MM.1S (cell line): ENCODE data around the gene FRG2.

Source experiments
- DNase-seq: peaks from one replicate; pipeline ENCODE4 v3.0.0-alpha.2; 2015
- H2AFZ ChIP-seq: fragments of 300-600 bp; sonication (generic); 2 replicates; pipeline ENCODE4 v1.6.0; 2016; ENCODE audit warnings: antibody characterized with exemption, low read length
- H3F3A ChIP-seq: fragments of 300-600 bp; sonication (generic); 2 replicates; pipeline ENCODE4 v1.6.1; 2016; ENCODE audit warnings: mild to moderate bottlenecking, antibody characterized with exemption, low read length, moderate library complexity, mixed read lengths; ENCODE audit not compliant: insufficient read depth
- H3K27ac ChIP-seq: fragments of 300-600 bp; sonication (generic); 2 replicates; pipeline ENCODE4 v1.5.1; 2016; ENCODE audit warnings: mild to moderate bottlenecking, low read length
- H3K27me3 ChIP-seq: fragments of 300-600 bp; sonication (generic); replicated peaks from 2 replicates; pipeline ENCODE4 v1.6.0; 2016; ENCODE audit warnings: low read length; ENCODE audit not compliant: insufficient read depth
- H3K36me3 ChIP-seq: fragments of 300-600 bp; sonication (generic); replicated peaks from 2 replicates; pipeline ENCODE4 v1.6.1; 2016; ENCODE audit warnings: mild to moderate bottlenecking, low read length, mixed read lengths; ENCODE audit not compliant: insufficient read depth
- H3K4me1 ChIP-seq: fragments of 300-600 bp; sonication (generic); 2 replicates; pipeline ENCODE4 v1.6.1; 2016; ENCODE audit warnings: low read length, mixed read lengths
- H3K4me2 ChIP-seq: fragments of 300-600 bp; sonication (generic); 2 replicates; pipeline ENCODE4 v1.6.0; 2016; ENCODE audit warnings: low read depth, low read length
- H3K4me3 ChIP-seq: fragments of 300-600 bp; sonication (generic); 2 replicates; pipeline ENCODE4 v1.5.1; 2016; ENCODE audit warnings: low read length, mixed read lengths
- H3K79me2 ChIP-seq: fragments of 300-600 bp; sonication (generic); 2 replicates; pipeline ENCODE4 v1.6.1; 2016; ENCODE audit warnings: mixed run types, low read length, mixed read lengths
- H3K9ac ChIP-seq: fragments of 300-600 bp; sonication (generic); 2 replicates; pipeline ENCODE4 v1.6.1; 2016; ENCODE audit warnings: low read length, mixed read lengths
- H3K9me2 ChIP-seq: fragments of 300-600 bp; sonication (generic); replicated peaks from 2 replicates; pipeline ENCODE4 v1.6.1; 2016; ENCODE audit warnings: mild to moderate bottlenecking, low read length, mixed read lengths; ENCODE audit not compliant: insufficient read depth
- H3K9me3 ChIP-seq: fragments of 300-600 bp; sonication (generic); replicated peaks from 2 replicates; pipeline ENCODE4 v1.6.1; 2016; ENCODE audit warnings: mild to moderate bottlenecking, low read length, mixed read lengths; ENCODE audit not compliant: insufficient read depth
- H4K20me1 ChIP-seq: fragments of 300-600 bp; sonication (generic); 2 replicates; pipeline ENCODE4 v1.6.1; 2016; ENCODE audit warnings: mild to moderate bottlenecking, low read length, moderate library complexity, mixed read lengths; ENCODE audit not compliant: insufficient read depth
- EZH2 ChIP-seq: fragments of 300-600 bp; sonication (generic); optimal IDR thresholded peaks from 2 replicates; pipeline ENCODE3; 2017; ENCODE audit warnings: low read depth, mild to moderate bottlenecking, antibody characterized with exemption, low read length, mixed read lengths
- EZH2phosphoT487 ChIP-seq: fragments of 300-600 bp; sonication (generic); IDR thresholded peaks from 2 replicates; pipeline ENCODE4 v1.6.1; 2018; ENCODE audit warnings: antibody characterized with exemption, low read length
- TF ChIP-seq, protein P1 (sequence below): fragments of 300-600 bp; sonication (generic); IDR thresholded peaks from 2 replicates; pipeline ENCODE4 v1.5.1; 2016; ENCODE audit warnings: antibody characterized with exemption, low read length, mixed read lengths

Gene FRG2

GRCh38 chr4:190019023-190019858 lies 7.8 kb downstream of the FRG2 start:
- Histone ChIP-seq H3K36me3 (no peaks in the 10 kb centered on the region), H3K4me1 (no peaks in the 10 kb centered on the region), H3F3A (no peaks in the 10 kb centered on the region), H3K9ac (no peak overlapping the region), H3K4me3 (no peak overlapping the region), H4K20me1 (no peaks in the 10 kb centered on the region), H3K79me2 (no peaks in the 10 kb centered on the region), H3K9me2 (no peaks in the 10 kb centered on the region), H3K4me2 (no peak overlapping the region), H3K27ac (no peak overlapping the region), H3K9me3 (no peaks in the 10 kb centered on the region), H3K27me3 (no peaks in the 10 kb centered on the region), H2AFZ (no peak overlapping the region)
- TF ChIP-seq EZH2 (no peak), EZH2phosphoT487 (no peak)
- TF ChIP-seq, protein P1, sequence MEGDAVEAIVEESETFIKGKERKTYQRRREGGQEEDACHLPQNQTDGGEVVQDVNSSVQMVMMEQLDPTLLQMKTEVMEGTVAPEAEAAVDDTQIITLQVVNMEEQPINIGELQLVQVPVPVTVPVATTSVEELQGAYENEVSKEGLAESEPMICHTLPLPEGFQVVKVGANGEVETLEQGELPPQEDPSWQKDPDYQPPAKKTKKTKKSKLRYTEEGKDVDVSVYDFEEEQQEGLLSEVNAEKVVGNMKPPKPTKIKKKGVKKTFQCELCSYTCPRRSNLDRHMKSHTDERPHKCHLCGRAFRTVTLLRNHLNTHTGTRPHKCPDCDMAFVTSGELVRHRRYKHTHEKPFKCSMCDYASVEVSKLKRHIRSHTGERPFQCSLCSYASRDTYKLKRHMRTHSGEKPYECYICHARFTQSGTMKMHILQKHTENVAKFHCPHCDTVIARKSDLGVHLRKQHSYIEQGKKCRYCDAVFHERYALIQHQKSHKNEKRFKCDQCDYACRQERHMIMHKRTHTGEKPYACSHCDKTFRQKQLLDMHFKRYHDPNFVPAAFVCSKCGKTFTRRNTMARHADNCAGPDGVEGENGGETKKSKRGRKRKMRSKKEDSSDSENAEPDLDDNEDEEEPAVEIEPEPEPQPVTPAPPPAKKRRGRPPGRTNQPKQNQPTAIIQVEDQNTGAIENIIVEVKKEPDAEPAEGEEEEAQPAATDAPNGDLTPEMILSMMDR: no peak
- no peak for DNase-seq

GRCh38 chr4:190018201-190018920 lies 8.7 kb downstream of the FRG2 start:
- H3K4me3 ChIP-seq: no peak overlapping the region
- no peaks in the 10 kb centered on the region for H3K79me2 ChIP-seq
- no peak overlapping the region for H2AFZ ChIP-seq
- TF ChIP-seq EZH2 (no peak), EZH2phosphoT487 (no peak)
- TF ChIP-seq, protein P1: no peak
- no peak overlapping the region for H3K4me2 ChIP-seq
- no peak overlapping the region for H3K9ac ChIP-seq
- H3K36me3 ChIP-seq: no peaks in the 10 kb centered on the region
- H3K27ac ChIP-seq: no peak overlapping the region
- no peaks in the 10 kb centered on the region for H3F3A ChIP-seq
- no peak for DNase-seq
- no peaks in the 10 kb centered on the region for H3K27me3 ChIP-seq
- H3K9me2 ChIP-seq: no peaks in the 10 kb centered on the region
- no peaks in the 10 kb centered on the region for H3K4me1 ChIP-seq
- H4K20me1 ChIP-seq: no peaks in the 10 kb centered on the region
- H3K9me3 ChIP-seq: no peaks in the 10 kb centered on the region

DNA sequence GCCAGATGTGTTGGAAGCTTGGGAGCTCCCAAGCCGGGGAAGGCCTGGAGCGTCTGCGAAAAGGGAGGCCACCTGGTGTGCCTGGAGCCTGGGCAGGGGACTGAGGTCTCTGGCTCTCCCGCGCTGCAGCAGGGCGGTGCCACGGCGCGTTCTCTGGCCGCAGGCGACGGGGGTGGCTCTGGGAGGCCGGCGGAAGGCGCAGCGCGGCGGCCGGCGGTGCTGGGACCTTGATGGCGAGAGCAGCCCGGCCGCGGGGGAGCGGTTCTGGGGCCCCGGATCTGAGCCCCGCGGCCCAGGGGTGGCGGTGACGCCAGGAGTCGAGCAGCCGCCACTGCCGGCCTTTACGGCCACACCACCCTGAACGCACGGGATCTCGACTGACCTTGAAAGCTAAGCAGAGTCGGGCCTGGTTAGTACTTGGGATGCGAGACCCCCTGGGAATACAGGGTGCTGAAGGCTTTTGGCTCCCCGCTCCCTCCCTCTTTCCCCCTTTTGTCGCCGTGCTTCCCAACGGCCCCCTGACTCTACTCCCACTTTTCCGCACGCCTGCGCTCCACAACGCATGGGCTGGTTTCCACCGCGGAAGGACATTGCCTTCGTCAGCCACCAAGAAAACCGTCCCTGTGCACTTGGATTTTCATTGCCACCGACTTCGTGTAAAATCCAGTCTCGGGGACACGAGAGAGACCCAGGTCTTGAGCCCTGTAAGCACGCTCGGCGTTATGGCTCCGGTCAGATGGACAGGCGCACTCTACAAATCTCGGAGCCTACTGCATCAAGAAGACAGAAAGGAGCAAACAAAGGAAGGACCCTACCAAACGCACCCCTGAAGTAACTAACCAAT lies 9.5 kb downstream of the FRG2 start:
- Histone ChIP-seq H3K27ac (no peak overlapping the region), H3K9me3 (no peaks in the 10 kb centered on the region), H2AFZ (no peak overlapping the region), H3F3A (no peaks in the 10 kb centered on the region), H3K27me3 (no peaks in the 10 kb centered on the region), H3K79me2 (no peaks in the 10 kb centered on the region), H3K4me2 (no peak overlapping the region), H4K20me1 (no peaks in the 10 kb centered on the region), H3K36me3 (no peaks in the 10 kb centered on the region), H3K4me1 (no peaks in the 10 kb centered on the region), H3K4me3 (no peak overlapping the region), H3K9me2 (no peaks in the 10 kb centered on the region), H3K9ac (no peak overlapping the region)
- TF ChIP-seq EZH2phosphoT487 (no peak), EZH2 (no peak)
- TF ChIP-seq, protein P1: no peak
- DNase-seq: no peak
